Activated T-helper 9 cell treated with anti-CD3 and anti-CD28 coated beads, Interleukin-2, amount 50 U/mL, for 16 hours (primary cell): ENCODE measurements around the gene PARVA.
"Not testable (repeated sequence)": the region's sequence is repeated elsewhere in the genome, so short reads cannot be mapped to it uniquely, and the experiment has no call there.

ENCODE experiments used
- DNase-seq: peaks from one replicate; pipeline ENCODE4 v3.0.0-alpha.2; 2020; ENCODE audit warnings: low read depth

Gene PARVA

GRCh38 chr11:12503886-12504285, 126.5 kb downstream of the PARVA start:
- no peak for DNase-seq

DNA sequence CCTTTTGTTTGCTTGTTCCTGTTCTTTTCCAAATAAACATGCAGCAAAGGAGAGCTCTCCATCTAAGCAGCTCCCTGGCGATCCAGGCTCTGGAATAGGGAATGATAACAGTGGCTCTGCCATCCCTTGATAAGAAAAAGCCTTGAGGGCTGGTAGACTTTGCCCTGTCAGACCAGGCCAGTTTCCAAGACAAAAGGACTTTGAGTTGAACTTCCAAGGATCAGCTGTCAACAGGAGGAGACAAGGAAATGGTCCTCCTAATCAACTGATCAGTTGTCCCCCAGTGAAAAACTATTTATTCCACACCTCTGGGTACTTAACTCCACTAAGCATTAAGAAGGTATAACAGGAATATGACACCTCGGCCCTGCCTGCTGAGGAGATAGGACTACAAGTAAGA, 127.8 kb downstream of the PARVA start:
- DNase-seq = no peak

- no peak for DNase-seq
These were observed 129.1 kb downstream of the PARVA start for GRCh38 chr11:12506404-12506921.

DNA sequence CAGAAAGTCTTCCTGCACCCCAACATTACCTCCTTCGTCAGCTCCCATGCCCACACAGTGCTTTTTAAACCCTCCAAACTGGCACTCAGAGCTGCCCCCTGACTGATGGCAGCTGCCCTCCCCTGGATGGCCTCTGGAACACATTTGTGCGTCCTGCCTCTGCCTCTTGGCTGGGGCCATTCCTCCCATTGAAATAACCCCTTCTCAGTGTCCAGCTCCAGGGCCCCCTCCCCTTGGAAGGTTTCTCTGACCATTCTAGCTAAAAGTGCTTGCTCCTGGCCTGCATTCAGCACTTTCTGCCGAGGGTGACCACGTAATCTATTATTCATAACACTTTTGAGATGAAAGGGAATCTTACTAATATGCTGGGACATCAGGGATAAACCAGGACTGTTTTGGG, 130.0 kb downstream of the PARVA start:
- DNase-seq = no peak

- DNase-seq = no peak
These were observed 130.9 kb downstream of the PARVA start for GRCh38 chr11:12508151-12508751.

GRCh38 chr11:12509371-12509770, 132.0 kb downstream of the PARVA start:
- no peak for DNase-seq

DNA sequence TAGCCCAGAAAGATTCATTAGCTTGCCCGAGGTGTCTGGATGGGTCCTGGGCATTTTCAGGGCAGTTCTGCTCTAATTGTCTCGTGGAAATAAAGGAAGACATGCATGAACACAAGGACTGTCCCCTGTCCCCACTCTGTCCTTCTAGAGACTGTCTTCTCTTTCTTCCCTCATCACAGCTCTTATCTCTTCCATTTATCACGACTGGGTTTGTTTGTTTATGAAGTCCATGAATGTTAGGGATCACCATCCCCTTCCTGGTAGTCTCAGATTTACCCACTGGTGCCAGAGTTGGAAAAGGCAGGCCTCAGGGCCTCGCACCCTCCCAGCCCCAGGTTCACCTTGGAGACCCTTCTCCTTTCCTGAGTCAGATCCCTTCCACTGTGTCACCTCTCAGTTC, 134.8 kb downstream of the PARVA start:
- no peak for DNase-seq

GRCh38 chr11:12512826-12513395, 135.5 kb downstream of the PARVA start:
- DNase-seq = no peak

GRCh38 chr11:12516387-12517105, 139.2 kb downstream of the PARVA start:
- no peak for DNase-seq

DNA sequence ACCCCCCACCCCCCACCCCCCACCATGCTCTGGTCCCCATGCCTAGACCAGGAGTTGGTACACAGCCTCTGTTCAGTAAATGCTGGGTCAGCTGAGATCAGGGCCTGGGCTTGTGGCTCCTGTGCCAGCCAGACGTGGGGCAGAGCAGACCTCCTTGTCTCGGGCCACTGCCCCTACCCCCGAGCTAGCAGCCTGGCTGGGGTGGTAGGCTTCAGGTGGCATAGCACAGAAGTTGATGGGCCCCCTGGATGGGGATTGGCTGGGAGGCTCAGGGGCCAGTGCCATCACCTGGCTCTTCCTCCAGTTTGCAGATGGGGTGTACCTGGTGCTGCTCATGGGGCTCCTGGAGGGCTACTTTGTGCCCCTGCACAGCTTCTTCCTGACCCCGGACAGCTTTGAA, 139.9 kb downstream of the PARVA start:
- no peak for DNase-seq

GRCh38 chr11:12517741-12518140, 140.4 kb downstream of the PARVA start:
- DNase-seq = no peak

DNA sequence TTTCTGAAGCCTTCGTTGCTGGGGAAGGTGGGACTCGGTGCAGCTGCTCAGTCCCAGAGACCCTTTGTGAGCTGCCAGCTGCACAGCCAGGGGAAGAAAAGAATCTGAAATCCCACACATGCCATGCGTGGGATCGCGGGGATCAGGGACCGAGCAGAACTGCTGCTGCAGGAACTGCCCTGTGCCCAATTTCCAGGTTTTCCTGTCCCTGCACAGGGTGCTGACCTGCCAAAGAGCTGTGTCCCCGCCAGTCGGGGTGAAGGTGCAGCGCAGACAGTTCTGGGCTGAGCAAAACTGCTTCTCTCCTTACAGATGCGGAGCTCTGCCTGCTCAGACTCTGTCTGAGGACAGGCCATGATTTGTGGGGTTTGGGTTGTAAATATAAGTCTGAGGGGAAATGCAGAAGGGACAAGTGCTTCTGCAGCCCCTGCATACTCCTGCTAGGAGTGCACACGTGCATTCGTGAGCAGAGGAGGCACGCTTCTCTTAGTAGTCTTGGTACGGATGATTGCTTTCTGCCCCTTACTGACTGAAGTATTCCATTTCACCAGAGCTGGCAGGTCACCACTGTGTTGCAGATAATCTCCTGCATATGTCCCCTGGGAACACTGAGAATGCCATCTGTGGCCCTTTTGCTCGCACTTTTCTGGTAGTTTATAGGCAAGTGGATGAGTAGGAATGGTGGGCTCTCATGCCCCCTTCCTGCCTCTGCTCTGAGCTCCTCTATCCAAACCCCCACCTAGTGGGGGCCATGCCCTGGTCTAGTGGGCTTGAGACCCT, 141.4 kb downstream of the PARVA start:
- no peak for DNase-seq

DNA sequence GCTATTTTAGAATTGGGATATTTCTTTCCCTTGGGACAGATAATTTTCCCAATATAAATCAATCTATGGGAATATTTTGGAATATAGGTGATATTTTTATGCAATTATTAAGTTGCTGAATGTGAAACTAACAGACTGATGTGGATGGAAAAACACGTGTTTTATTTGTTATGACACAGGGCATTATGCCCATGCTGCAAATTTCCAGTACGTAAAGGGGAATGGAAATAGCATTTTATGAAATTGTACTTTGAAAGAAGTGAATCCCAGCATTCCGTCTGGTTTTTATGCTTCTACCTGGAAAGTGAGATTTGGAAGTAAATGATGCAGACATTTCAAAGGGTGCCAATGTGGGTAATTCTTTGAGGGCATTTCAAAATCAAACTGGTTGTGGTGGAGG, 142.7 kb downstream of the PARVA start:
- no peak for DNase-seq

DNA sequence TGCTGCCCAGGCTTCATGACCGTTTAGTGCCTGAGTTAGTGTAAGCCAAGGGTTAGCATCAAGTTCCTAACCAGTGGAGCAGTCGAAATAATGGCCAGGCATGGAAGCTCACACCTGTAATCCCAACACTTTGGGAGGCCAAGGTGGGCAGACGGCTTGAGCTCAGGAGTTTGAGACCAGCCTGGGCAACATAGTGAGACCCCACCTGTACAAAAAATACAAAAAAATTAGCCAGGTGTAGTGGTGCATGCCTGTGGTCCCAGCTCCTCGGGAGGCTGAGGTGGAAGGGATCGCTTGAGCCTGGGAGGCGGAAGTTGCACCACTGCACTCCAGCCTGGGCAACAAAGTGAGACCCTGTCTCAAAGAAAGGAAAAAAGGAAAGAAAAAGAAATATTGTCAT, 143.2 kb downstream of the PARVA start:
- not testable (repeated sequence) for DNase-seq

DNA sequence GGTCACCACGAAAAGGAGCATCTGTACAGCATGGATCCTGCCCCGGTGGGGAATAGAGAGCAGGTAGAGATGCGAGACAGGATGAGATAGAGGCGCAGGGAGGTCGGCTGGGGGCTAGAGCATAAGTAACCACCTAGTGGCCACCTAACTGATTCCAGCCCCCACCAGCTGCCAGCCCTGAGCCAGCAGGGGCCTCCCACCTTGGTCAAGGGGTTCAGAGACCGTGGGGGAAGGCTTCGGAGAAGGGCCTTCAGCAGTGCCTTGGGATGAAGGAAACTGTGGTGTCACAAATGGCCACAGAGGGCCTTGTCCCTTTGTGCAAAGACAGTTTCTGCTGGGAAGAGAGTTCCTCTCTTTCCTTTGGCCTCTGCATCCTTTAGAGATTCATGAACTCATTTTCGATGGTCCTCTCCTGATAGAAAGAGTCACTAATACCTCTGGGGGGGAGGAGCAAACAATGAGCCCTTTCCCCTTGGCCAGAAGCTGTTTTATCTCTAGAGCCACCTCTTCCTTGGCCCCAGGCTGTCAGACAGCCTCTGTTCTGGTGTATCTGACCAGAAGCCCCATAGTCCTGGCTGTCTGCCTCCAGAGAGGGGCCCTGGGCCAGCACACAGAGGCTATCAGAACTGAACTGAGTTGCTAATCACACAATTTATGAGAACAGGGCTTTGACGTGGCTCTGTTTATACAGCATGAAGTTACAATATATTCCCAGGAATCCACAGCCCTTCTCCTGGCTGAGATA, 146.0 kb downstream of the PARVA start:
- DNase-seq = no peak

GRCh38 chr11:12524865-12525264, 147.5 kb downstream of the PARVA start:
- DNase-seq = no peak

DNA sequence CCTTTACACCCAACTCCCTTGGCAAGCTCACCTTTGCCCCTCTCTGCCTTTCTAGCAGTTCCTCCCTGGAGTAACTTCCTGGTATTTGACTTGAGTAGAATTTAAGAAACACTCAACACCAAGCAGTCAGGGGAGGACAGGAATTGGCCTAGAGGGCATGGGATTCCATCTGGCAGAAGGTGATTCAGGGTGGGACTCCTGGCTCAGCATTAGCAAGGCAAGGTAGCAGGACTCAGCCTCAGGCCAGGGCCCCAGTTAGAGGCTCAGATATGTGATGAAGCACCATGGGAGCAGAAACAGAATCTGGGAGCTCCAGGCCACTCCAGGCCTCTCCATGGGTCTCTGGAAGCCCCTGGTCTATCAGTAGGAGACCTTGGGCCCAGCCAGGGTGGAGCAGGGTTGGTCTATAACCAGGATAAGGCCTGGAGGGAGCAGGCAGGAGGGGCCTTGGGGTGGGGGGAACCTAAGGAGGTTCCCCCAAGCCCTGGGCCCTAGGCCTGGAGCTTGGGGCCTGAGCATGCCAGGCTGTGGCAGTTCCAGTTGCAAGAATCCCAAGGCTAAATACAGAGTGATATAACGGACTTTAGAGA, 148.2 kb downstream of the PARVA start:
- DNase-seq = no peak

GRCh38 chr11:12526789-12527188, 149.4 kb downstream of the PARVA start:
- DNase-seq = no peak

GRCh38 chr11:12528487-12528886, 151.1 kb downstream of the PARVA start:
- no peak for DNase-seq

DNA sequence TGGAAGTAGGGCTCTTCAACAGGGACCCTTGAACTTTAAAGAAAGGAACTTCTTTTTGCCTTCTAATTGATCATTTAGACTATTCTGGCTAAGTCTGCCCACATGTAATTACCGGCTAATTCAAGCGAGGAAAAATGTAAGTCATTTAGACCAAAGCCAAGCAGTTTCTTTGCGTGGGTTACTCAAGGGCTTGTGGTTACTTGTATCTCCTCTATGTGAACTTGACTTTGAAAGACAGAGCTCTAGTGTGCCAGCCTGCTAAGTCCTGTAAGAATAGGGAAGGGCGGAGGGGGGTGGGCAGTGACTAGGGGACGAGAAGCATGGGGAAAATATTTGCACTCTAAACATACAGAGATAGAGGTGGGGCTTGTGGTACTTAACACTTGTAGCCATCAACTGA, 151.7 kb downstream of the PARVA start:
- no peak for DNase-seq

GRCh38 chr11:12529793-12530192, 152.4 kb downstream of the PARVA start:
- DNase-seq = no peak

- no peak for DNase-seq
These were observed 153.6 kb downstream of the PARVA start for GRCh38 chr11:12531020-12531419.
